Thoracic aorta (tissue), 2 donors: ENCODE data around the gene REEP5. TPM values are rescaled to one million over a fixed set of nuclear protein-coding genes. Genes with fewer than 3 reads are reported as not detected.

Source experiments
- ATAC-seq: fragments of 150-250 bp; one replicate; pipeline ENCODE4 v1.8.0; 2017; ENCODE audit warnings: low read depth; ENCODE audit not compliant: insufficient number of reproducible peaks, low FRiP score
- DNase-seq: peaks from one replicate; pipeline ENCODE4 v3.0.0-alpha.2; 2020; ENCODE audit warnings: low spot score
- H3K27ac ChIP-seq, 2 donors: fragments of 200-600 bp; sonication (generic); 1 replicate in 1 of 2; 2 replicates in 1 of 2; pipeline ENCODE4 v1.5.1; 2016; ENCODE audit warnings: mild to moderate bottlenecking in 2 of 2, moderate library complexity in 2 of 2
- H3K27me3 ChIP-seq: fragments of 200-600 bp; sonication (generic); replicated peaks from 2 replicates; pipeline ENCODE4 v1.6.0; 2016; ENCODE audit warnings: mild to moderate bottlenecking; ENCODE audit not compliant: insufficient read depth
- H3K36me3 ChIP-seq: fragments of 200-600 bp; sonication (generic); one replicate; pipeline ENCODE4 v1.5.1; 2016
- H3K4me1 ChIP-seq, 2 donors: fragments of 200-600 bp; sonication (generic); 1 replicate in 1 of 2; 2 replicates in 1 of 2; pipeline versions ENCODE4 v1.5.1 to v1.6.0; 2016; ENCODE audit warnings: low read depth in 2 of 2, mild to moderate bottlenecking in 1 of 2; ENCODE audit not compliant: control insufficient read depth in 1 of 2
- H3K4me3 ChIP-seq: fragments of 200-600 bp; sonication (generic); 2 replicates; pipeline ENCODE4 v1.5.1; 2016; ENCODE audit warnings: mild to moderate bottlenecking
- H3K9me3 ChIP-seq: fragments of 200-600 bp; sonication (generic); 2 replicates; pipeline ENCODE4 v1.5.1; 2016
- CTCF ChIP-seq: fragments of 200-600 bp; sonication (generic); IDR thresholded peaks from one replicate; pipeline ENCODE4 v1.5.1; 2019; ENCODE audit warnings: antibody characterized with exemption
- total RNA-seq, 2 donors: library from RNA; depleted of rRNA; stranded (reverse); fragments of >200 nt; gene quantifications; one replicate each; pipeline versions ENCODE4 v1.1.0 to v1.2.3, GENCODE V29; 2016

REEP5 gene
- total RNA-seq, 2 donors from 2014 or later: 80.4 to 110 TPM

GRCh38 chr5:112921026-112921832 is 798 bp downstream of the REEP5 start:
- H3K27ac ChIP-seq: peak overlapping the region; percentile 98 to 99
- ATAC-seq (peak; percentile 59), DNase-seq (peak; percentile 5)
- no peak for TF ChIP-seq CTCF
- H3K27me3 ChIP-seq: no peaks in the 10 kb centered on the region
- H3K4me1 ChIP-seq: peaks cover 25 to 55% of the 10 kb centered on the region in 2 donors
- H3K9me3 ChIP-seq: no peaks in the 10 kb centered on the region
- peak overlapping the region; percentile 98 for H3K4me3 ChIP-seq
- H3K36me3 ChIP-seq: peaks cover 8% of the 10 kb centered on the region

DNA sequence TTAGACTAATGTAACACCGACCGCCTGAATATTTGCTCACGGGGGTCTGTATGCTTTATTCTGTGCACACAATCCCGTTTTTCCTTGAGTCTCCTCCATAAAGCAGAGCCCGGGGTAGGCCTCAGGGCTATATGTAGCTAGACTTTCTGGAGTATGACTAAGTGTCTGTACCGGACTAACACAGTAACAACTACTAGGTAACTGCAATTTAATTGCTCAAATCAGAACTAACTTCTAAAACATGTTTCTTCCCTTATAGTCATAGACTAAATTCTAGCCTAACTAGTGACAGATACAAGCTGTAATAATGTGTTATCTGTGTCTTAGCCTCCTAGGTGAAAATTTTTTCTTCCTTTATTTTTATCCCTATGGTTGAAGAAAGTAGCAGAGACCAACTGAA is 2.1 kb downstream of the REEP5 start:
- no peak for TF ChIP-seq CTCF
- DNase-seq: no peak
- Histone ChIP-seq H3K4me3 (peak overlapping the region; percentile 98), H3K9me3 (no peaks in the 10 kb centered on the region), H3K4me1 (peaks cover 37 to 67% of the 10 kb centered on the region in 2 donors), H3K36me3 (peaks cover 8% of the 10 kb centered on the region), H3K27ac (no peak overlapping the region), H3K27me3 (no peaks in the 10 kb centered on the region)
- no peak for ATAC-seq

- no peaks in the 10 kb centered on the region for H3K9me3 ChIP-seq
- TF ChIP-seq CTCF: no peak
- DNase-seq (no peak), ATAC-seq (no peak)
- H3K27ac ChIP-seq: no peak overlapping the region
- peaks cover 45 to 77% of the 10 kb centered on the region in 2 donors for H3K4me1 ChIP-seq
- no peak overlapping the region for H3K4me3 ChIP-seq
- no peaks in the 10 kb centered on the region for H3K27me3 ChIP-seq
- peaks cover 8% of the 10 kb centered on the region for H3K36me3 ChIP-seq
Observed at GRCh38 chr5:112918679-112919078, 3.3 kb downstream of the REEP5 start.

GRCh38 chr5:112918136-112918535 is 3.9 kb downstream of the REEP5 start:
- Histone ChIP-seq H3K27ac (no peak overlapping the region), H3K9me3 (no peaks in the 10 kb centered on the region), H3K36me3 (peaks cover 8% of the 10 kb centered on the region), H3K4me1 (peaks cover 45 to 77% of the 10 kb centered on the region in 2 donors), H3K4me3 (no peak overlapping the region), H3K27me3 (no peaks in the 10 kb centered on the region)
- no peak for DNase-seq
- TF ChIP-seq CTCF: no peak
- no peak for ATAC-seq

- Histone ChIP-seq H3K9me3 (no peaks in the 10 kb centered on the region), H3K27me3 (no peaks in the 10 kb centered on the region), H3K4me1 (peaks cover 40 to 77% of the 10 kb centered on the region in 2 donors), H3K4me3 (no peak overlapping the region), H3K36me3 (peaks cover 8% of the 10 kb centered on the region), H3K27ac (no peak overlapping the region)
- no peak for TF ChIP-seq CTCF
- DNase-seq (no peak), ATAC-seq (no peak)
Observed at GRCh38 chr5:112917453-112917995, 4.5 kb downstream of the REEP5 start.
